Measurements from ENCODE around the gene SPO11.
A peak's percentile ranks its signal among the peaks of the same experiment; 100 is the strongest.
"Not testable (repeated sequence)": the region's sequence is repeated elsewhere in the genome, so short reads cannot be mapped to it uniquely, and the experiment has no call there.

The SPO11 gene

GRCh38 chr20:57346477-57346876, 16.9 kb downstream of the SPO11 start:
- H4K20me1 ChIP-seq (ENCODE audit: insufficient read depth, low read length): no peaks in the 10 kb centered on the region
- H2AFZ ChIP-seq (ENCODE audit: low read depth, low read length): no peak overlapping the region
- no peaks in the 10 kb centered on the region for H3K36me3 ChIP-seq (replicated peaks; ENCODE audit: low read depth, low read length)
- no peaks in the 10 kb centered on the region for H3K9me3 ChIP-seq (ENCODE audit: insufficient read depth, low read length)
- H3K4me3 ChIP-seq (ENCODE audit: low read length): no peak overlapping the region
- no peak overlapping the region for H3K27ac ChIP-seq (ENCODE audit: low read length)
- peaks cover 5% of the 10 kb centered on the region for H3K79me2 ChIP-seq (ENCODE audit: low read length)
- H3K4me1 ChIP-seq (ENCODE audit: low read length): no peaks in the 10 kb centered on the region
- TF ChIP-seq, protein P1, sequence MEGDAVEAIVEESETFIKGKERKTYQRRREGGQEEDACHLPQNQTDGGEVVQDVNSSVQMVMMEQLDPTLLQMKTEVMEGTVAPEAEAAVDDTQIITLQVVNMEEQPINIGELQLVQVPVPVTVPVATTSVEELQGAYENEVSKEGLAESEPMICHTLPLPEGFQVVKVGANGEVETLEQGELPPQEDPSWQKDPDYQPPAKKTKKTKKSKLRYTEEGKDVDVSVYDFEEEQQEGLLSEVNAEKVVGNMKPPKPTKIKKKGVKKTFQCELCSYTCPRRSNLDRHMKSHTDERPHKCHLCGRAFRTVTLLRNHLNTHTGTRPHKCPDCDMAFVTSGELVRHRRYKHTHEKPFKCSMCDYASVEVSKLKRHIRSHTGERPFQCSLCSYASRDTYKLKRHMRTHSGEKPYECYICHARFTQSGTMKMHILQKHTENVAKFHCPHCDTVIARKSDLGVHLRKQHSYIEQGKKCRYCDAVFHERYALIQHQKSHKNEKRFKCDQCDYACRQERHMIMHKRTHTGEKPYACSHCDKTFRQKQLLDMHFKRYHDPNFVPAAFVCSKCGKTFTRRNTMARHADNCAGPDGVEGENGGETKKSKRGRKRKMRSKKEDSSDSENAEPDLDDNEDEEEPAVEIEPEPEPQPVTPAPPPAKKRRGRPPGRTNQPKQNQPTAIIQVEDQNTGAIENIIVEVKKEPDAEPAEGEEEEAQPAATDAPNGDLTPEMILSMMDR (IDR thresholded peaks at IDR 0.05; ENCODE audit: low read depth, low read length): peak; percentile 98
- no peak for TF ChIP-seq EZH2phosphoT487 (IDR thresholded peaks at IDR 0.05; ENCODE audit: low read depth)
- H3K9ac ChIP-seq (ENCODE audit: low read length): no peak overlapping the region
- H3K27me3 ChIP-seq (ENCODE audit: low read depth, low read length): peaks cover 7% of the 10 kb centered on the region
- H3K4me2 ChIP-seq (ENCODE audit: low read length): no peak overlapping the region

- H3K79me2 ChIP-seq (ENCODE audit: low read length): peaks cover 14% of the 10 kb centered on the region
- TF ChIP-seq, protein P1 (IDR thresholded peaks at IDR 0.05; ENCODE audit: low read depth, low read length): no peak
- TF ChIP-seq EZH2phosphoT487 (IDR thresholded peaks at IDR 0.05; ENCODE audit: low read depth): no peak
- H3K36me3 ChIP-seq (replicated peaks; ENCODE audit: low read depth, low read length): no peaks in the 10 kb centered on the region
- no peak overlapping the region for H2AFZ ChIP-seq (ENCODE audit: low read depth, low read length)
- no peak overlapping the region for H3K9ac ChIP-seq (ENCODE audit: low read length)
- H3K27me3 ChIP-seq (ENCODE audit: low read depth, low read length): peaks cover 2% of the 10 kb centered on the region
- no peaks in the 10 kb centered on the region for H3K9me3 ChIP-seq (ENCODE audit: insufficient read depth, low read length)
- H3K27ac ChIP-seq (ENCODE audit: low read length): no peak overlapping the region
- no peak overlapping the region for H3K4me2 ChIP-seq (ENCODE audit: low read length)
- H3K4me3 ChIP-seq (ENCODE audit: low read length): no peak overlapping the region
- H4K20me1 ChIP-seq (ENCODE audit: insufficient read depth, low read length): peaks cover 9% of the 10 kb centered on the region
- peaks cover 7% of the 10 kb centered on the region for H3K4me1 ChIP-seq (ENCODE audit: low read length)
Measured at GRCh38 chr20:57347393-57347792, 17.8 kb downstream of the SPO11 start.

- H3K27ac ChIP-seq (ENCODE audit: low read length); H3K4me3 ChIP-seq (ENCODE audit: low read length); H3K27me3 ChIP-seq (ENCODE audit: low read depth, low read length); H3K9me3 ChIP-seq (ENCODE audit: insufficient read depth, low read length); H3K4me2 ChIP-seq (ENCODE audit: low read length); H3K9ac ChIP-seq (ENCODE audit: low read length); H2AFZ ChIP-seq (ENCODE audit: low read depth, low read length); H3K36me3 ChIP-seq (replicated peaks; ENCODE audit: low read depth, low read length): not testable (repeated sequence)
- Histone ChIP-seq H4K20me1 (ENCODE audit: insufficient read depth, low read length) (peaks cover 18% of the 10 kb centered on the region), H3K79me2 (ENCODE audit: low read length) (peaks cover 23% of the 10 kb centered on the region), H3K4me1 (ENCODE audit: low read length) (peaks cover 13% of the 10 kb centered on the region)
Measured at GRCh38 chr20:57348200-57348921, 18.8 kb downstream of the SPO11 start.

GRCh38 chr20:57348922-57349574, 19.4 kb downstream of the SPO11 start:
- H2AFZ ChIP-seq (ENCODE audit: low read depth, low read length); H3K9ac ChIP-seq (ENCODE audit: low read length); H3K9me3 ChIP-seq (ENCODE audit: insufficient read depth, low read length); H3K27ac ChIP-seq (ENCODE audit: low read length); H3K4me2 ChIP-seq (ENCODE audit: low read length); H3K27me3 ChIP-seq (ENCODE audit: low read depth, low read length); H3K4me3 ChIP-seq (ENCODE audit: low read length): not testable (repeated sequence)
- Histone ChIP-seq H3K4me1 (ENCODE audit: low read length) (peaks cover 13% of the 10 kb centered on the region), H4K20me1 (ENCODE audit: insufficient read depth, low read length) (peaks cover 21% of the 10 kb centered on the region), H3K79me2 (ENCODE audit: low read length) (peaks cover 30% of the 10 kb centered on the region), H3K36me3 (replicated peaks; ENCODE audit: low read depth, low read length) (peaks cover 15% of the 10 kb centered on the region)

GRCh38 chr20:57350081-57350710, 20.6 kb downstream of the SPO11 start:
- H3K4me2 ChIP-seq (ENCODE audit: low read length): peak overlapping the region; percentile 29

DNA sequence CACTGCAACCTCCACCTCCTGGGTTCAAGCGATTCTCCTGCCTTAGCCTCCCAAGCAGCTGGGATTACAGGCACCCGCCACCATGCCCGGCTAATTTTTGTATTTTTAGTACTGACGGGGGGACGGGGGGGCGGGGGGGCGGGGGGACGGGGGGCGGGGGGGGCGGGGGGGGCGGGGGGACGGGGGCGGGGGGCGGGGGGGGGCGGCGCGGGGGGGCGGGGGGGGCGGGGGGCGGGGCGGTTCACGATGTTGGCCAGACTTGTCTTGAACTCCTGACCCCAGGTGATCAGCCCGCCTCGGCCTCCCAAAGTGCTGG, 21.1 kb downstream of the SPO11 start:
- H3K9ac ChIP-seq (ENCODE audit: low read length): peak overlapping the region; percentile 88; the same call in 1 of the 2 replicates
- peaks cover 28% of the 10 kb centered on the region for H3K36me3 ChIP-seq (replicated peaks; ENCODE audit: low read depth, low read length)
- H4K20me1 ChIP-seq (ENCODE audit: insufficient read depth, low read length): peaks cover 21% of the 10 kb centered on the region
- peak overlapping the region; percentile 83 for H3K4me3 ChIP-seq (ENCODE audit: low read length)
- peaks cover 39% of the 10 kb centered on the region for H3K79me2 ChIP-seq (ENCODE audit: low read length)
- peaks cover 13% of the 10 kb centered on the region for H3K4me1 ChIP-seq (ENCODE audit: low read length)
- H3K4me2 ChIP-seq (ENCODE audit: low read length): peak overlapping the region; percentile 42
- H3K27me3 ChIP-seq (ENCODE audit: low read depth, low read length); H3K9me3 ChIP-seq (ENCODE audit: insufficient read depth, low read length): not testable (repeated sequence)
- H2AFZ ChIP-seq (ENCODE audit: low read depth, low read length): peak overlapping the region; percentile 82; the same call in 1 of the 2 replicates
- H3K27ac ChIP-seq (ENCODE audit: low read length): peak overlapping the region; percentile 32; the same call in 1 of the 2 replicates

More at GRCh38 chr20:57350081-57350710, 20.6 kb downstream of the SPO11 start:
- H4K20me1 ChIP-seq (ENCODE audit: insufficient read depth, low read length): peaks cover 21% of the 10 kb centered on the region
- no peak overlapping the region for H3K27ac ChIP-seq (ENCODE audit: low read length)
- H3K4me3 ChIP-seq (ENCODE audit: low read length): peak overlapping the region; percentile 32
- no peak overlapping the region for H3K9ac ChIP-seq (ENCODE audit: low read length)
- peaks cover 13% of the 10 kb centered on the region for H3K4me1 ChIP-seq (ENCODE audit: low read length)
- H3K9me3 ChIP-seq (ENCODE audit: insufficient read depth, low read length): no peaks in the 10 kb centered on the region
- H3K79me2 ChIP-seq (ENCODE audit: low read length): peaks cover 39% of the 10 kb centered on the region
- H2AFZ ChIP-seq (ENCODE audit: low read depth, low read length): peak overlapping the region; percentile 44
- no peaks in the 10 kb centered on the region for H3K27me3 ChIP-seq (ENCODE audit: low read depth, low read length)
- peaks cover 25% of the 10 kb centered on the region for H3K36me3 ChIP-seq (replicated peaks; ENCODE audit: low read depth, low read length)
- TF ChIP-seq, protein P1 (IDR thresholded peaks at IDR 0.05; ENCODE audit: low read depth, low read length): no peak
- no peak for TF ChIP-seq EZH2phosphoT487 (IDR thresholded peaks at IDR 0.05; ENCODE audit: low read depth)
